Measurements from ENCODE around the gene ZCCHC2.

The ZCCHC2 gene

GRCh38 chr18:62485684-62486083 is 37.1 kb upstream of the ZCCHC2 start:
- no peaks in the 10 kb centered on the region for H3K4me1 ChIP-seq (ENCODE audit: low read depth, poor library complexity, severe bottlenecking)
- TF ChIP-seq CTCF (conservative IDR thresholded peaks at IDR 0.05; ENCODE audit: low read depth, low read length) = no peak
- no peaks in the 10 kb centered on the region for H4K20me1 ChIP-seq (ENCODE audit: insufficient read depth)
- H3K27me3 ChIP-seq (ENCODE audit: insufficient read depth, low read depth) = no peaks in the 10 kb centered on the region
- no peak overlapping the region for H3K9ac ChIP-seq
- no peak overlapping the region for H3K4me3 ChIP-seq (IDR thresholded peaks at IDR 0.05; ENCODE audit: insufficient read depth, low read depth, low read length)
- no peak overlapping the region for H3K4me2 ChIP-seq
- no peak overlapping the region for H3K27ac ChIP-seq
- no peak overlapping the region for H2AFZ ChIP-seq (ENCODE audit: low read depth)
- H3K36me3 ChIP-seq (ENCODE audit: insufficient read depth) = no peaks in the 10 kb centered on the region
- H3K79me2 ChIP-seq (ENCODE audit: insufficient read depth, low read depth) = no peaks in the 10 kb centered on the region

GRCh38 chr18:62486290-62486964 is 36.4 kb upstream of the ZCCHC2 start:
- no peaks in the 10 kb centered on the region for H3K4me1 ChIP-seq (ENCODE audit: low read depth, poor library complexity, severe bottlenecking)
- no peaks in the 10 kb centered on the region for H4K20me1 ChIP-seq (ENCODE audit: insufficient read depth)
- H2AFZ ChIP-seq (ENCODE audit: low read depth) = no peak overlapping the region
- no peaks in the 10 kb centered on the region for H3K79me2 ChIP-seq (ENCODE audit: insufficient read depth, low read depth)
- no peaks in the 10 kb centered on the region for H3K36me3 ChIP-seq (ENCODE audit: insufficient read depth)
- no peak overlapping the region for H3K4me2 ChIP-seq
- no peak overlapping the region for H3K27ac ChIP-seq
- H3K4me3 ChIP-seq (IDR thresholded peaks at IDR 0.05; ENCODE audit: insufficient read depth, low read depth, low read length) = no peak overlapping the region
- H3K27me3 ChIP-seq (ENCODE audit: insufficient read depth, low read depth) = no peaks in the 10 kb centered on the region
- H3K9ac ChIP-seq = no peak overlapping the region
- TF ChIP-seq CTCF (conservative IDR thresholded peaks at IDR 0.05; ENCODE audit: low read depth, low read length) = no peak

DNA sequence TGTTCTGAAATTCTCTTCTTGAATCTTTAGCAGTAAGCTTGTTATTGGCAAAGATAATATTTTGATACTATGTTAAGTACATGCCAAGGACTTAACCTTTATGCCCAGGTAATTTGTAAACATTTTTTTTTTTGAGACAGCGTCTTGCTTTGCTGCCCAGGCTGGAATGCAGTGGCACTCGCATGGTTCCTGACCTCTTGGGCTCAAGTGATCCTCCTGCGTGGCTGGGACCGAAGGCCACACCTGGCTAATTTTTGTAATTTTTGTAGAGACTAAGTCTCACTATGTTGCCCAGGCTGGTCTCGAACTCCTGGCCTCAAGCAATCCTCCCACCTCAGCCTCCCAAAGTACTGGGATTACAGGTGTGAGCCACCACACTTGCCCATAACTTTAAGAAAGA is 35.7 kb upstream of the ZCCHC2 start:
- Histone ChIP-seq H3K4me2 (no peak overlapping the region), H3K27me3 (ENCODE audit: insufficient read depth, low read depth) (no peaks in the 10 kb centered on the region), H3K4me3 (IDR thresholded peaks at IDR 0.05; ENCODE audit: insufficient read depth, low read depth, low read length) (no peak overlapping the region), H4K20me1 (ENCODE audit: insufficient read depth) (no peaks in the 10 kb centered on the region), H3K4me1 (ENCODE audit: low read depth, poor library complexity, severe bottlenecking) (no peaks in the 10 kb centered on the region), H3K9ac (no peak overlapping the region), H3K79me2 (ENCODE audit: insufficient read depth, low read depth) (no peaks in the 10 kb centered on the region), H2AFZ (ENCODE audit: low read depth) (no peak overlapping the region), H3K27ac (no peak overlapping the region), H3K36me3 (ENCODE audit: insufficient read depth) (no peaks in the 10 kb centered on the region)
- TF ChIP-seq CTCF (conservative IDR thresholded peaks at IDR 0.05; ENCODE audit: low read depth, low read length) = no peak

GRCh38 chr18:62490967-62491695 is 31.7 kb upstream of the ZCCHC2 start:
- Histone ChIP-seq H3K27ac (no peak overlapping the region), H3K9ac (no peak overlapping the region), H3K27me3 (ENCODE audit: insufficient read depth, low read depth) (no peaks in the 10 kb centered on the region), H3K4me2 (no peak overlapping the region), H3K4me1 (ENCODE audit: low read depth, poor library complexity, severe bottlenecking) (no peaks in the 10 kb centered on the region), H4K20me1 (ENCODE audit: insufficient read depth) (no peaks in the 10 kb centered on the region), H3K4me3 (IDR thresholded peaks at IDR 0.05; ENCODE audit: insufficient read depth, low read depth, low read length) (no peak overlapping the region), H3K79me2 (ENCODE audit: insufficient read depth, low read depth) (no peaks in the 10 kb centered on the region), H3K36me3 (ENCODE audit: insufficient read depth) (no peaks in the 10 kb centered on the region), H2AFZ (ENCODE audit: low read depth) (no peak overlapping the region)
- TF ChIP-seq CTCF (conservative IDR thresholded peaks at IDR 0.05; ENCODE audit: low read depth, low read length) = no peak

Data from KMS-11 (cell line).